Thoracic aorta (tissue), 2 donors: Measurements from ENCODE around the gene SMAP2. TPM values are rescaled to one million over a fixed set of nuclear protein-coding genes. Genes with fewer than 3 reads are reported as not detected.
"Not testable (repeated sequence)": the region's sequence is repeated elsewhere in the genome, so short reads cannot be mapped to it uniquely, and the experiment has no call there.

Experiments
- ATAC-seq: fragments of 150-250 bp; one replicate; pipeline ENCODE4 v1.8.0; 2017; ENCODE audit warnings: low read depth; ENCODE audit not compliant: insufficient number of reproducible peaks, low FRiP score
- DNase-seq: peaks from one replicate; pipeline ENCODE4 v3.0.0-alpha.2; 2020; ENCODE audit warnings: low spot score
- H3K27ac ChIP-seq, 2 donors: fragments of 200-600 bp; sonication (generic); 1 replicate in 1 of 2; 2 replicates in 1 of 2; pipeline ENCODE4 v1.5.1; 2016; ENCODE audit warnings: mild to moderate bottlenecking in 2 of 2, moderate library complexity in 2 of 2
- H3K27me3 ChIP-seq: fragments of 200-600 bp; sonication (generic); replicated peaks from 2 replicates; pipeline ENCODE4 v1.6.0; 2016; ENCODE audit warnings: mild to moderate bottlenecking; ENCODE audit not compliant: insufficient read depth
- H3K36me3 ChIP-seq: fragments of 200-600 bp; sonication (generic); one replicate; pipeline ENCODE4 v1.5.1; 2016
- H3K4me1 ChIP-seq, 2 donors: fragments of 200-600 bp; sonication (generic); 1 replicate in 1 of 2; 2 replicates in 1 of 2; pipeline versions ENCODE4 v1.5.1 to v1.6.0; 2016; ENCODE audit warnings: low read depth in 2 of 2, mild to moderate bottlenecking in 1 of 2; ENCODE audit not compliant: control insufficient read depth in 1 of 2
- H3K4me3 ChIP-seq: fragments of 200-600 bp; sonication (generic); 2 replicates; pipeline ENCODE4 v1.5.1; 2016; ENCODE audit warnings: mild to moderate bottlenecking
- H3K9me3 ChIP-seq: fragments of 200-600 bp; sonication (generic); 2 replicates; pipeline ENCODE4 v1.5.1; 2016
- CTCF ChIP-seq: fragments of 200-600 bp; sonication (generic); IDR thresholded peaks from one replicate; pipeline ENCODE4 v1.5.1; 2019; ENCODE audit warnings: antibody characterized with exemption
- total RNA-seq, 2 donors: library from RNA; depleted of rRNA; stranded (reverse); fragments of >200 nt; gene quantifications; one replicate each; pipeline versions ENCODE4 v1.1.0 to v1.2.3, GENCODE V29; 2016

SMAP2 gene
- 10 to 100 TPM; 42.3 to 75.3 TPM for total RNA-seq

GRCh38 chr1:40373323-40374283 lies at the start of gene SMAP2:
SMAP2 (plus strand) TSS chr1:40373727; CDS start chr1:40374121, 394 bp downstream.
- Histone ChIP-seq H3K4me3 (peak within 1 kb of the TSS; percentile 81), H3K36me3 (no peaks in the 10 kb centered on the region), H3K4me1 (peaks cover 0 to 13% of the 10 kb centered on the region in 2 donors), H3K27ac (peak within 1 kb of the TSS; percentile 80 to 82), H3K27me3 (no peaks in the 10 kb centered on the region), H3K9me3 (no peaks in the 10 kb centered on the region)
- peak; percentile 85 for ATAC-seq
- TF ChIP-seq CTCF: no peak
- peak; percentile 85 for DNase-seq

- not testable (repeated sequence) for H3K4me1 ChIP-seq, H3K9me3 ChIP-seq, H3K27ac ChIP-seq, H3K36me3 ChIP-seq, ATAC-seq, H3K27me3 ChIP-seq, H3K4me3 ChIP-seq, DNase-seq
Measured at GRCh38 chr1:40331403-40331802, 42.1 kb upstream of the SMAP2 start.

DNA sequence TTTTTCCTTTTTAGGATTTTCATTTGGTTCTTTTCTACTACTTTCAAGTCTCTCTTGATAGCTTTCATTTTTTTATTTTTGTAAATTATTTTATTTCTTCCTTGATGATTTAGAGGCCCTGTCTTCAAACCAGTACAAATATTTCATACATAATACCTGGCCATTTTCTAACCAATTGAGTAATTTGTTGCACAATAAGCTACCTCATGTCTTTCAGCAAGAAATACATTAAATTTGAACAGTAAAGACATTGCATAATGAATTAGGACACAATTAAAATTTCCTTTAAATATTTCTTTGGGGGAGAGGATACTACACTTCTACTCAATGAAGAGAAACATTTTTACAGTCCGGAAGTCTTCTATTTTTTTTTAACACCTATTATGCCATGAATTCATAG lies 40.8 kb upstream of the SMAP2 start:
- no peak overlapping the region for H3K4me3 ChIP-seq
- no peak for DNase-seq
- ATAC-seq: no peak
- no peak overlapping the region for H3K27ac ChIP-seq
- H3K9me3 ChIP-seq: no peaks in the 10 kb centered on the region
- no peaks in the 10 kb centered on the region for H3K36me3 ChIP-seq
- no peaks in the 10 kb centered on the region for H3K27me3 ChIP-seq
- TF ChIP-seq CTCF: no peak
- H3K4me1 ChIP-seq: no peaks in the 10 kb centered on the region

DNA sequence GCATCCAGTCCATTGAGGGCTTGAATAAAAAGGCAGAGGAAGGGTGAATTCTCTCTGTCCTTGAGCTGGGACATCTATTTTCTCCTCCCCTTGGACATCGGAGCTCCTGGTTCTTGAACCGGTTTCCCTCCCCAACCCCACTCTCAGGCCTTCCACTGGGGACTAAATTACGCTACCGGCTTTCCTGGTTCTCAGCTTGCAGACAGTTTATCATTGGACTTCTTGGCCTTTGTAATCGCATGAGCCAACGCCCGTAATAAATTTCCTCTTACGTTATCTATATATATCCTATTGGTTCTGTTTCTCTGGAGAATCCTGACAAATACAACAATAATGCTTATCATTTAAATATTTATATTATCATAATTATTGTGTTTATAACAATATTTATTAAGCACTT lies 36.1 kb upstream of the SMAP2 start:
- Histone ChIP-seq H3K36me3 (no peaks in the 10 kb centered on the region), H3K9me3 (no peaks in the 10 kb centered on the region), H3K4me1 (peaks cover 0 to 5% of the 10 kb centered on the region in 2 donors), H3K27me3 (no peaks in the 10 kb centered on the region), H3K27ac (no peak overlapping the region), H3K4me3 (no peak overlapping the region)
- DNase-seq: no peak
- TF ChIP-seq CTCF: no peak
- no peak for ATAC-seq

DNA sequence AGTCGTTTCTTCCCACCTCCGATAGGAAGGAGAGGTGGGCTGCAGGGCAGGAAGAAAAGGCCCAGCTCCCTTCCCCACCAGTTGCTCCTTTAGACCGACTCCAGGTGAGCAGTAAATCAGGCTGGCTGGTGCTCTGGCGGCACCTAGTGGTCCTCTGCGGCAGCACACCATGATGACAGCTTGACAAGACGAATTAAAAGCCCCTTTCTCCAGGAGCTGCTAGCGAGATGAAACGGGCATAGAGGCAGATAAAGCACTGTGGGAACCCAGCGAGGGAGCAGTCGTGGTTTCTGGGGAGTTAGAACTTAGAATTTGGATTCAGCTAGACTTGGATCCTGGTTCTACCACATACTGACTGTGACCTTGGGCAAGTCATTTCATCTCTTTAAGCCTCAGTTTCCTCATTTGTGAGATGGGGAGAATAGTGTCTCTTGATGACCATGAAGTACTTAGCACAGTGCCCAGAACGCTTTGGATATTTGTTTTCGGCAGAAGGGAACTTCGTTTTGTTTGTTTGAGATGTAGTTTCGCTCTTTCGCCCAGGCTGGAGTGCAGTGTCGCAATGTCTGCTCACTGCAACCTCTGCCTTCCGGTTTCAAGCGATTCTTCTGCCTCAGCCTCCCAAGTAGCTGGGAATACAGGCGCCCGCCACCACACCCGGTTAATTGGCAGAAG lies 34.6 kb upstream of the SMAP2 start:
- Histone ChIP-seq H3K9me3 (no peaks in the 10 kb centered on the region), H3K4me3 (peak overlapping the region; percentile 2), H3K36me3 (no peaks in the 10 kb centered on the region), H3K27me3 (no peaks in the 10 kb centered on the region), H3K27ac (no peak overlapping the region), H3K4me1 (peaks cover 0 to 5% of the 10 kb centered on the region in 2 donors)
- DNase-seq (peak; percentile 36), ATAC-seq (no peak)
- peak; percentile 98 for TF ChIP-seq CTCF
